ENCODE data around the gene ARHGEF10L. TPM values are rescaled to one million over a fixed set of nuclear protein-coding genes. Genes with fewer than 3 reads are reported as not detected.

The ARHGEF10L gene
- total and polyA plus RNA-seq, 2 donors = 1.9 to 11.5 TPM

- Histone ChIP-seq H3K9me3 (ENCODE audit: control insufficient read depth in 2 of 2, insufficient read depth in 1 of 2, low read length in 1 of 2) (no peaks in the 10 kb centered on the region), H3K27ac (ENCODE audit: low read depth in 1 of 2, low read length in 1 of 2) (no peak overlapping the region), H3K27me3 (ENCODE audit: control insufficient read depth in 2 of 2, insufficient read depth in 1 of 2, low read length in 1 of 2) (peaks cover 0 to 2% of the 10 kb centered on the region in 2 donors), H3K4me3 (ENCODE audit: low read length in 2 of 2) (no peak overlapping the region), H3K4me1 (ENCODE audit: control insufficient read depth in 2 of 2, insufficient read depth in 2 of 2, low read length in 2 of 2) (peaks cover 0 to 7% of the 10 kb centered on the region in 2 donors), H3K36me3 (ENCODE audit: control insufficient read depth in 2 of 2, insufficient read depth in 2 of 2, low read length in 1 of 2) (no peaks in the 10 kb centered on the region)
- 89% methylated on average over 16 of the region's 16 CpGs for WGBS
- DNase-seq (ENCODE audit: low read depth in 6 of 9, low spot score in 9 of 9) = no peak
These were observed 40.7 kb downstream of the ARHGEF10L start for GRCh38 chr1:17579951-17580939.

GRCh38 chr1:17581389-17582123 lies 42.1 kb downstream of the ARHGEF10L start:
- 82% methylated on average over 10 of the region's 10 CpGs for WGBS
- Histone ChIP-seq H3K4me3 (ENCODE audit: low read length in 2 of 2) (no peak overlapping the region), H3K36me3 (ENCODE audit: control insufficient read depth in 2 of 2, insufficient read depth in 2 of 2, low read length in 1 of 2) (no peaks in the 10 kb centered on the region), H3K27ac (ENCODE audit: low read depth in 1 of 2, low read length in 1 of 2) (no peak overlapping the region), H3K27me3 (ENCODE audit: control insufficient read depth in 2 of 2, insufficient read depth in 1 of 2, low read length in 1 of 2) (peaks cover 0 to 2% of the 10 kb centered on the region in 2 donors), H3K4me1 (ENCODE audit: control insufficient read depth in 2 of 2, insufficient read depth in 2 of 2, low read length in 2 of 2) (peaks cover 0 to 7% of the 10 kb centered on the region in 2 donors), H3K9me3 (ENCODE audit: control insufficient read depth in 2 of 2, insufficient read depth in 1 of 2, low read length in 1 of 2) (no peaks in the 10 kb centered on the region)
- DNase-seq (ENCODE audit: low read depth in 6 of 9, low spot score in 9 of 9) = peak in 3 of 9 donors; percentile 9 to 52 (median 35)

GRCh38 chr1:17582124-17582774 lies 42.8 kb downstream of the ARHGEF10L start:
- Histone ChIP-seq H3K4me3 (ENCODE audit: low read length in 2 of 2) (no peak overlapping the region), H3K9me3 (ENCODE audit: control insufficient read depth in 2 of 2, insufficient read depth in 1 of 2, low read length in 1 of 2) (no peaks in the 10 kb centered on the region), H3K36me3 (ENCODE audit: control insufficient read depth in 2 of 2, insufficient read depth in 2 of 2, low read length in 1 of 2) (no peaks in the 10 kb centered on the region), H3K27ac (ENCODE audit: low read depth in 1 of 2, low read length in 1 of 2) (no peak overlapping the region), H3K27me3 (ENCODE audit: control insufficient read depth in 2 of 2, insufficient read depth in 1 of 2, low read length in 1 of 2) (peaks cover 0 to 2% of the 10 kb centered on the region in 2 donors), H3K4me1 (ENCODE audit: control insufficient read depth in 2 of 2, insufficient read depth in 2 of 2, low read length in 2 of 2) (peaks cover 0 to 7% of the 10 kb centered on the region in 2 donors)
- WGBS = 62% methylated on average over 11 of the region's 11 CpGs
- no peak for DNase-seq (ENCODE audit: low read depth in 6 of 9, low spot score in 9 of 9)

GRCh38 chr1:17584539-17584938 lies 45.0 kb downstream of the ARHGEF10L start:
- Histone ChIP-seq H3K36me3 (ENCODE audit: control insufficient read depth in 2 of 2, insufficient read depth in 2 of 2, low read length in 1 of 2) (no peaks in the 10 kb centered on the region), H3K9me3 (ENCODE audit: control insufficient read depth in 2 of 2, insufficient read depth in 1 of 2, low read length in 1 of 2) (no peaks in the 10 kb centered on the region), H3K4me1 (ENCODE audit: control insufficient read depth in 2 of 2, insufficient read depth in 2 of 2, low read length in 2 of 2) (peaks cover 0 to 7% of the 10 kb centered on the region in 2 donors), H3K27ac (ENCODE audit: low read depth in 1 of 2, low read length in 1 of 2) (no peak overlapping the region), H3K27me3 (ENCODE audit: control insufficient read depth in 2 of 2, insufficient read depth in 1 of 2, low read length in 1 of 2) (no peaks in the 10 kb centered on the region), H3K4me3 (ENCODE audit: low read length in 2 of 2) (no peak overlapping the region)
- 98% methylated on average over 10 of the region's 10 CpGs for WGBS
- no peak for DNase-seq (ENCODE audit: low read depth in 6 of 9, low spot score in 9 of 9)

GRCh38 chr1:17585266-17585987 lies 45.9 kb downstream of the ARHGEF10L start:
- no peak overlapping the region for H3K27ac ChIP-seq (ENCODE audit: low read depth in 1 of 2, low read length in 1 of 2)
- 80% methylated on average over 9 of the region's 9 CpGs for WGBS
- no peaks in the 10 kb centered on the region for H3K9me3 ChIP-seq (ENCODE audit: control insufficient read depth in 2 of 2, insufficient read depth in 1 of 2, low read length in 1 of 2)
- no peak for DNase-seq (ENCODE audit: low read depth in 6 of 9, low spot score in 9 of 9)
- no peaks in the 10 kb centered on the region for H3K27me3 ChIP-seq (ENCODE audit: control insufficient read depth in 2 of 2, insufficient read depth in 1 of 2, low read length in 1 of 2)
- H3K36me3 ChIP-seq (ENCODE audit: control insufficient read depth in 2 of 2, insufficient read depth in 2 of 2, low read length in 1 of 2) = no peaks in the 10 kb centered on the region
- no peak overlapping the region for H3K4me3 ChIP-seq (ENCODE audit: low read length in 2 of 2)
- peaks cover 0 to 7% of the 10 kb centered on the region in 2 donors for H3K4me1 ChIP-seq (ENCODE audit: control insufficient read depth in 2 of 2, insufficient read depth in 2 of 2, low read length in 2 of 2)

- no peak for DNase-seq (ENCODE audit: low read depth in 6 of 9, low spot score in 9 of 9)
- peaks cover 0 to 7% of the 10 kb centered on the region in 2 donors for H3K4me1 ChIP-seq (ENCODE audit: control insufficient read depth in 2 of 2, insufficient read depth in 2 of 2, low read length in 2 of 2)
- no peak overlapping the region for H3K4me3 ChIP-seq (ENCODE audit: low read length in 2 of 2)
- H3K27ac ChIP-seq (ENCODE audit: low read depth in 1 of 2, low read length in 1 of 2) = no peak overlapping the region
- WGBS = 95% methylated on average over 10 of the region's 10 CpGs
- no peaks in the 10 kb centered on the region for H3K27me3 ChIP-seq (ENCODE audit: control insufficient read depth in 2 of 2, insufficient read depth in 1 of 2, low read length in 1 of 2)
- no peaks in the 10 kb centered on the region for H3K36me3 ChIP-seq (ENCODE audit: control insufficient read depth in 2 of 2, insufficient read depth in 2 of 2, low read length in 1 of 2)
- H3K9me3 ChIP-seq (ENCODE audit: control insufficient read depth in 2 of 2, insufficient read depth in 1 of 2, low read length in 1 of 2) = no peaks in the 10 kb centered on the region
These were observed 46.9 kb downstream of the ARHGEF10L start for GRCh38 chr1:17586172-17586964.

- H3K27ac ChIP-seq (ENCODE audit: low read depth in 1 of 2, low read length in 1 of 2) = no peak overlapping the region
- no peaks in the 10 kb centered on the region for H3K4me1 ChIP-seq (ENCODE audit: control insufficient read depth in 2 of 2, insufficient read depth in 2 of 2, low read length in 2 of 2)
- 97% methylated on average over 3 of the region's 3 CpGs for WGBS
- no peaks in the 10 kb centered on the region for H3K27me3 ChIP-seq (ENCODE audit: control insufficient read depth in 2 of 2, insufficient read depth in 1 of 2, low read length in 1 of 2)
- H3K9me3 ChIP-seq (ENCODE audit: control insufficient read depth in 2 of 2, insufficient read depth in 1 of 2, low read length in 1 of 2) = no peaks in the 10 kb centered on the region
- no peak overlapping the region for H3K4me3 ChIP-seq (ENCODE audit: low read length in 2 of 2)
- DNase-seq (ENCODE audit: low read depth in 6 of 9, low spot score in 9 of 9) = no peak
- no peaks in the 10 kb centered on the region for H3K36me3 ChIP-seq (ENCODE audit: control insufficient read depth in 2 of 2, insufficient read depth in 2 of 2, low read length in 1 of 2)
These were observed 48.2 kb downstream of the ARHGEF10L start for GRCh38 chr1:17587693-17588047.

All from thymus (tissue), 11 donors.